AG09319 (cell line): ENCODE data around the gene MTPN.

ENCODE experiments used
- DNase-seq: peaks from one replicate; pipeline ENCODE4 v3.0.0-alpha.2; 2010; ENCODE audit warnings: low read depth; ENCODE audit errors: extremely low read depth
- TF ChIP-seq, protein P1 (sequence below): IDR thresholded peaks from 2 replicates; pipeline ENCODE4 v1.5.1; 2011; ENCODE audit warnings: low read depth, mild to moderate bottlenecking, inconsistent platforms, low read length, moderate library complexity

Gene MTPN

DNA sequence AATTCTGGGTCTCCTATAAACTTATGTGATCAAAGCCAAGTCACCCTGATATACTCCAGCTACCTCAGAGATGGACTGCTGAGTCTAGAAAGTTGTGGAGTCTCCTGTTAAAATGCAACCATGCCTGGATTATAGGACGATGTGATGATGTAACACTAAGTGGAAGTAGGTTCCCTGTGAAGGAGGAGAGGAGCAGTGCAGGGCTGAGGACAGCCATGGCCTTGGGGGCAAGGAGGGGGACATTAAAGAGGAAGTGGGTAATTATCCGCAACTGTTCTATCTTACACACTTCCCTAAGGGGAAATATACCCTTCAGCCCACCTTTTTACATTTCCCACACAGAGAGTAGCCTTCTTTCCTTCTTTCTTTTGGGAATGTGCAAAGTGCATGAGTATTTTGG lies 63.8 kb downstream of the MTPN start:
- TF ChIP-seq, protein P1, sequence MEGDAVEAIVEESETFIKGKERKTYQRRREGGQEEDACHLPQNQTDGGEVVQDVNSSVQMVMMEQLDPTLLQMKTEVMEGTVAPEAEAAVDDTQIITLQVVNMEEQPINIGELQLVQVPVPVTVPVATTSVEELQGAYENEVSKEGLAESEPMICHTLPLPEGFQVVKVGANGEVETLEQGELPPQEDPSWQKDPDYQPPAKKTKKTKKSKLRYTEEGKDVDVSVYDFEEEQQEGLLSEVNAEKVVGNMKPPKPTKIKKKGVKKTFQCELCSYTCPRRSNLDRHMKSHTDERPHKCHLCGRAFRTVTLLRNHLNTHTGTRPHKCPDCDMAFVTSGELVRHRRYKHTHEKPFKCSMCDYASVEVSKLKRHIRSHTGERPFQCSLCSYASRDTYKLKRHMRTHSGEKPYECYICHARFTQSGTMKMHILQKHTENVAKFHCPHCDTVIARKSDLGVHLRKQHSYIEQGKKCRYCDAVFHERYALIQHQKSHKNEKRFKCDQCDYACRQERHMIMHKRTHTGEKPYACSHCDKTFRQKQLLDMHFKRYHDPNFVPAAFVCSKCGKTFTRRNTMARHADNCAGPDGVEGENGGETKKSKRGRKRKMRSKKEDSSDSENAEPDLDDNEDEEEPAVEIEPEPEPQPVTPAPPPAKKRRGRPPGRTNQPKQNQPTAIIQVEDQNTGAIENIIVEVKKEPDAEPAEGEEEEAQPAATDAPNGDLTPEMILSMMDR = no peak
- no peak for DNase-seq

DNA sequence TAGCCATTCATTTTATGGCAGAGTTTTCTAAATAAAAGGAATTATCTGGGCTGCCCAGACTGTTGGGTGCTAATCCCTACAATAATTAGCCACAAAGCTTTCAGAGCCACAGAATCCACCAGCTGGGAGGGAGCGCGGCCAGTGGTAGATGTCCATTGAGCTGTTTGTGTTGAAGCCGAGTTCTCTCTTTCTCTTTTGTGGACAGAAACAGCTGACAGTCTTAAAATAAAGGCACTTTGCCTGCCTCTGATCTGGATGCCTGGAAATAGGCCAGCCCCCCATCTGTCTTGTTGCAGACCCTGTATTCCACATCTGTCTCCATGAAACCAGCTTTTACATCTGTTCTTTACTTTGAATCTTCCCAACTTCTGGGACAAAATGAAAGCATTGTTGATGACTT lies 66.1 kb downstream of the MTPN start:
- TF ChIP-seq, protein P1 = no peak
- no peak for DNase-seq

DNA sequence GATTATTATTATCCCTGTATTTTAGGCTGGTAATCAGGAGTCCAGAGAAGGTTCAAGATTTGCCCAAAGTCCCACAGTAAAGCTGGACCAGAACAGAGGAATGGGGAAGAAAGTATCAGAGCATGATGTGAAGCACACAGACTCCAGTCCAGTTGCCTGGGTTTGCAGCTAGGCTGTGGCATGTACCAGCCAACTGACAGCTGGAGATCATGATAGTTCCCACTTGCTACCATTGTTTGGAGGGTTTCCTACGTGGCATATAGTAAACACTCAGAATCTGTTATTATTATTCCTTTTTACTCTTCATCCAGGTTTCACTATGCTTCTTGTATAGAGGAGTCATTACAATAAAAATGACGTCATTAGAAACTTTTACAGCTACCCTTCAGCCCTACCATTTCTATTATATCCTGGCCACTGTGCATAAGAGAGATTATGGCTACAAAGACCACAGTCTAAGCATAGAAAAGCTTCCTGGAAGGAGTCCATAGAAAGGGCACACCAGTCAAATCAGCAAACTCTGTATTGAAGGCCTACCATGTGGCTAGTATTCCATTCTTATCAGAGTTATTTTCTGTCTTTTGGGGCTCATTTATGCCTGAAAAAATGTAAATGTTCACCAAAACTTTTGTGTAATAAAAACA lies 66.6 kb downstream of the MTPN start:
- no peak for DNase-seq

DNA sequence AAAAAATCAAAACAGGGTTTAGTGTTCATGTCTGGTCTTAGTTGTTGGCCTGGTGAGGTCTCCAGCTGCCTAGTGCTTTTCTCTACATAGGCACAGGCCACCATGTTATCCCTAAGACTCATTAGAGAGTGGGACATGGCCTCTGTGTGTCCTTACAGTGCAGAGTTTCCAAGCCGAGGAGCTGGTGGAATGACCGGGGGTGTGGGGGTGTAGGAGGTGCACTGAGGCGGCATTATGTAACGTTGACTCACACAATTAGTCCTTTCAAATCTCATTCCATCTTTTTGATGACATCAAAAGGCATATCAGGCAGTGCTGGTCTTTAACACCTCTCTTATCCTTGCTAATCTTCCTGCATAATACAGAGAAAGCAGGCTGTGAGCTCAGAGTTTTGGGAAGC lies 71.3 kb downstream of the MTPN start:
- TF ChIP-seq, protein P1 = no peak
- DNase-seq = no peak

More for the DNA sequence above, 66.6 kb downstream of the MTPN start:
- TF ChIP-seq, protein P1 = no peak

DNA sequence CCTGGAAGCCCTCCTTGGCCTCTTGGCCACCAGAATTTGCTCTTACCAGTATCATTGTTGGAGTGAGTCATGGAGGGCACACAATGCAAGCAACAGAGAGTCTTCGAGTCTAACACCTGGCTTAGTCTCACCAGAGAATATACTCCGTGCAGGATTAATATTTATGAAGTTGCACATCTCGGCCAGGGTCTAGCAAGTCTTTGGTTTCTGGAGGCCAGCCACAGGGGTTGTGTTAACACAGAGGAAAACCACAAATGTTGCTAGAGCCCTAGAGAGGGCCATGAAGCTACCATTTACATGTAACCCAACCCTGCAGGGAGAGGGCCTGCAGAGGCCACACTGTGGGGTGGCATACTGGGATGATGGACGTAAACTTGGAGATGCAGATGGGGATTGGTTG lies 71.8 kb downstream of the MTPN start:
- TF ChIP-seq, protein P1 = no peak
- DNase-seq = no peak

DNA sequence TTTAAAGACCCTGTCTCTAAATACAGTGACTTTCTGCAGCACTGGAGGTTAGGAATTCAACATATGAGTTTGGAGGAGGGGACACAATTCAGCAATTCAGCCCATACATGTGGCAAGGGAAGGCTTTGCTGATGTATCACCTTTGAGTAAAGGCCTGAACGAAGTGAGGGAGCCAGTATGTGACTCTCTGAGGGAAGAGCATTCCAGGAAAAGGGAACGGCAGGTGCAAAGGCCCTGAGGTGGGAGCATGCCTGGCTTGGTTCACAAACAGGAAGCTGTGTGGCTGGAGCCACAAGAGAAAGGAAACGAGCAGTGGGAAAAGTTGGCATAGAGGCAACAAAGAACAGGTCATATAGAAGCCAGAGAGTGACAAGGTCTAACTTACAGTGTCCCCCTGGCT lies 72.9 kb downstream of the MTPN start:
- no peak for DNase-seq
- TF ChIP-seq, protein P1 = no peak

DNA sequence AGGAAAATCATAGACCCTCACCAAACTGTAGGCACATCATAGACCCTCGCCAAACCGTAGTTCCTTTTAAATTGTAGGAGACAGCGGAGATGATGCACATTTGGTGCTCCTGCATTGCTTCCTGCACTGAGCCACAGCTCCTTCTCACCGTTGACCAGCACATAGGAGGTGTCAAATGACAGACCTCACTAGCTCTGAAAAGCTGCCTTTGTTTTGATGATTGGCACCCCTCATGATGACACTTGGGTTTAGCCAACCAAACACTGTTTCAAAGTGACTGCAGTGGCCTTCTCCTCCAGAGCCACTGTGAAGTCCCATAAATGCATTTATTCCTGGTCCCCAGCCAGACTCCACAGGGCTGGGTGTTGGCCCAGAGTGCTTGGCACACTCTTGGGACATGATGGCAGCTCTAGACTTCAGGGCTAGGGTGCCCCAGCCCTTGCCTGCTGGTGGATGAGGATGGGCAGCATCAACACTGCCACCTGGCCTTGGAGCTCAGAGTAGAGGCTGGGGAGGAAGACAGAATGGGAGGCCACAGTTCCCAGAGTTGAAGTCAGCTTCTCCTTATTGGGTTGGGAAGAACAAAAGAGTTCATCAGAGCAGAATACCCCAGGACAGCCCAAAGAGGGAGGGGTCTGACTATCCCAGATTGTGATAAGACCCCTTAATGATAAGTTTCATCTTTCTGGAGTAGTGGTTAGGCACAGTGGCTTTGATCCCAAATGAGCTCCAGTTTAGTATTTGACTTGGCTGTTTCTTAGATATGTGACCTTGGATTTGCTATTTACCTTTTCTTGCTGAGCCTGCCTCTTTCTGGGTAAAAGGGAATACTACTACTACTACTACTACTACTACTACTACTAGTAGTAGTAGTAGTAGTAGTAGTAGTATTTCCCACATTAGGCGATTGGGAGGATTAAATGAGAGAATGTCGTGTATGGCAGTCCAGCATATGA lies 75.3 kb downstream of the MTPN start:
- DNase-seq = no peak
- TF ChIP-seq, protein P1 = no peak
